Effector memory CD4-positive, alpha-beta T cell (primary cell): Measurements from ENCODE around the gene TPBGL.

Source experiments
- DNase-seq, 3 donors: peaks; one replicate each; pipeline ENCODE4 v3.0.0-alpha.2; 2020
- H3K27ac ChIP-seq: 2 replicates; pipeline ENCODE4 v1.7.0; 2013; ENCODE audit warnings: mild to moderate bottlenecking, low read length, moderate library complexity; ENCODE audit not compliant: insufficient read depth, poor library complexity, severe bottlenecking
- H3K27me3 ChIP-seq: replicated peaks from 2 replicates; pipeline ENCODE4 v1.7.0; 2013; ENCODE audit warnings: mild to moderate bottlenecking, low read length; ENCODE audit not compliant: insufficient read depth, control insufficient read depth, poor library complexity, severe bottlenecking
- H3K36me3 ChIP-seq: 2 replicates; pipeline ENCODE4 v1.7.0; 2013; ENCODE audit warnings: mild to moderate bottlenecking, low read length, moderate library complexity; ENCODE audit not compliant: control insufficient read depth, insufficient read depth
- H3K4me1 ChIP-seq: 2 replicates; pipeline ENCODE4 v1.7.0; 2013; ENCODE audit warnings: low read length, mild to moderate bottlenecking; ENCODE audit not compliant: control insufficient read depth, insufficient read depth, poor library complexity, severe bottlenecking
- H3K4me3 ChIP-seq: 2 replicates; pipeline ENCODE4 v1.7.0; 2013; ENCODE audit warnings: low read length, low read depth, mild to moderate bottlenecking; ENCODE audit not compliant: insufficient read depth, poor library complexity, severe bottlenecking
- H3K9me3 ChIP-seq: 2 replicates; pipeline ENCODE4 v1.7.0; 2013; ENCODE audit warnings: mild to moderate bottlenecking, low read length, moderate library complexity; ENCODE audit not compliant: control insufficient read depth
- total RNA-seq, 3 donors: gene quantifications; one replicate each; lab custom pipeline; 2026; lab: John Stamatoyannopoulos, UW

Gene TPBGL, protein sequence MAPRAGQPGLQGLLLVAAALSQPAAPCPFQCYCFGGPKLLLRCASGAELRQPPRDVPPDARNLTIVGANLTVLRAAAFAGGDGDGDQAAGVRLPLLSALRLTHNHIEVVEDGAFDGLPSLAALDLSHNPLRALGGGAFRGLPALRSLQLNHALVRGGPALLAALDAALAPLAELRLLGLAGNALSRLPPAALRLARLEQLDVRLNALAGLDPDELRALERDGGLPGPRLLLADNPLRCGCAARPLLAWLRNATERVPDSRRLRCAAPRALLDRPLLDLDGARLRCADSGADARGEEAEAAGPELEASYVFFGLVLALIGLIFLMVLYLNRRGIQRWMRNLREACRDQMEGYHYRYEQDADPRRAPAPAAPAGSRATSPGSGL
- total RNA-seq, result 0.09 to 0.58 (median 0.17) reads per million in 3 donors

DNA sequence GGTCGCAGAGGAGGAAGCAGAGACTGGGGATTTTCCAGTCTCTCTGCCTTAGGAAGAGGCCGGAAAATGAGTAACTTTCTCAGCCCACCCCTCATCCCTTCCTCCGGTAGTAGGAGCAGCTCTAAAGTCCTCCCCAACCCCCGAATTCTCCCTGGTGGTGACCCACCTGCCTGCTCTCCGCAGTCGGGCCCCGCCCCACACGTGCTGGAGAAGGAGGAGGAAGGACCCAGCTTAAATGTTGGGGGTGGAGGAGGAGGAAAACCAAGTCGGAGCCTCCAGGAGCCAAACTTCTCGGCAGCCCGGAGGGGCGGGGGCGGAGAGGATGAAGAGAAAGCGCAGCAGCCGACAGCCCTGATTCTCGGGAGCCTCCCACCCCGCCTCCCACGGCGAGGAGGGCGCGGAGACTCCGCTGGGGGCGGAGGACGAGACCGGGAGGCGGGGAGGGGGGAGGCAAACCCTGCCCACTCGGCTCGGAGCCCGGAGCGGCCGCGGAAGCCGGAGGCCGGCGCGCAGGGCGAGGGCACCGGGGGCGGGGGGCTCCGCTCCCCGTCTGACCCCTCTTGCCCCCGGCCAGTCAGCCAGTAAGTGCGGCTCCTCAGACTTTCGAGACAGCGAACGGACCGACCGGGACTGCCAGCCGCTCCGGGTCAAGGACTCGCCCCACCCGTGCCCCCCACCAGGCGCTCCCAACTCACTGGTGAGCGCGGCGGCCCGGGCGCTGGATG lies at the start of gene TPBGL:
Gene TPBGL (plus strand): TSS at position 464 of the 725 bp plus-strand sequence. CDS start 276 bp downstream, outside the sequence.
- Histone ChIP-seq H3K27me3 (peaks cover 16% of the 10 kb centered on the region), H3K27ac (no peak within 1 kb of the TSS), H3K4me3 (peak within 1 kb of the TSS; percentile 56), H3K9me3 (no peaks in the 10 kb centered on the region), H3K4me1 (peaks cover 7% of the 10 kb centered on the region), H3K36me3 (no peaks in the 10 kb centered on the region)
- no peak for DNase-seq

- DNase-seq, result no peak
- H3K27ac ChIP-seq, result no peak overlapping the region
- no peaks in the 10 kb centered on the region for H3K9me3 ChIP-seq
- H3K36me3 ChIP-seq, result no peaks in the 10 kb centered on the region
- no peaks in the 10 kb centered on the region for H3K4me1 ChIP-seq
- no peaks in the 10 kb centered on the region for H3K27me3 ChIP-seq
- H3K4me3 ChIP-seq, result no peak overlapping the region
Observed at GRCh38 chr11:75191330-75191717, 49.2 kb upstream of the TPBGL start.

DNA sequence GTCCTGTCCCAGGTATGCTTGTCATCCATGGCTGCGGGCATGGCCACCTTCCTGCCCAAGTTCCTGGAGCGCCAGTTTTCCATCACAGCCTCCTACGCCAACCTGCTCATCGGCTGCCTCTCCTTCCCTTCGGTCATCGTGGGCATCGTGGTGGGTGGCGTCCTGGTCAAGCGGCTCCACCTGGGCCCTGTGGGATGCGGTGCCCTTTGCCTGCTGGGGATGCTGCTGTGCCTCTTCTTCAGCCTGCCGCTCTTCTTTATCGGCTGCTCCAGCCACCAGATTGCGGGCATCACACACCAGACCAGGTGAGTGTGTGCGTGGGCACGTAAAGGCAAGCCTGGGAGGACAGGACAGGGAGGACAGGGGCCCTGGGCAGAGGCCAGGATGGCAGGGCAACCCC lies 47.3 kb upstream of the TPBGL start:
- Histone ChIP-seq H3K36me3 (no peaks in the 10 kb centered on the region), H3K27me3 (no peaks in the 10 kb centered on the region), H3K4me1 (no peaks in the 10 kb centered on the region), H3K9me3 (no peaks in the 10 kb centered on the region), H3K27ac (no peak overlapping the region), H3K4me3 (no peak overlapping the region)
- no peak for DNase-seq

- Histone ChIP-seq H3K27me3 (no peaks in the 10 kb centered on the region), H3K4me3 (no peak overlapping the region)
Observed at GRCh38 chr11:75193711-75194110, 46.9 kb upstream of the TPBGL start.

GRCh38 chr11:75194147-75194546 lies 46.4 kb upstream of the TPBGL start:
- Histone ChIP-seq H3K4me1 (no peaks in the 10 kb centered on the region), H3K36me3 (no peaks in the 10 kb centered on the region), H3K27me3 (no peaks in the 10 kb centered on the region), H3K9me3 (no peaks in the 10 kb centered on the region), H3K4me3 (no peak overlapping the region), H3K27ac (no peak overlapping the region)
- DNase-seq, result no peak

More at GRCh38 chr11:75193711-75194110, 46.9 kb upstream of the TPBGL start:
- H3K4me1 ChIP-seq, result no peaks in the 10 kb centered on the region
- H3K27ac ChIP-seq, result no peak overlapping the region
- no peaks in the 10 kb centered on the region for H3K9me3 ChIP-seq
- H3K36me3 ChIP-seq, result no peaks in the 10 kb centered on the region
- DNase-seq, result no peak

DNA sequence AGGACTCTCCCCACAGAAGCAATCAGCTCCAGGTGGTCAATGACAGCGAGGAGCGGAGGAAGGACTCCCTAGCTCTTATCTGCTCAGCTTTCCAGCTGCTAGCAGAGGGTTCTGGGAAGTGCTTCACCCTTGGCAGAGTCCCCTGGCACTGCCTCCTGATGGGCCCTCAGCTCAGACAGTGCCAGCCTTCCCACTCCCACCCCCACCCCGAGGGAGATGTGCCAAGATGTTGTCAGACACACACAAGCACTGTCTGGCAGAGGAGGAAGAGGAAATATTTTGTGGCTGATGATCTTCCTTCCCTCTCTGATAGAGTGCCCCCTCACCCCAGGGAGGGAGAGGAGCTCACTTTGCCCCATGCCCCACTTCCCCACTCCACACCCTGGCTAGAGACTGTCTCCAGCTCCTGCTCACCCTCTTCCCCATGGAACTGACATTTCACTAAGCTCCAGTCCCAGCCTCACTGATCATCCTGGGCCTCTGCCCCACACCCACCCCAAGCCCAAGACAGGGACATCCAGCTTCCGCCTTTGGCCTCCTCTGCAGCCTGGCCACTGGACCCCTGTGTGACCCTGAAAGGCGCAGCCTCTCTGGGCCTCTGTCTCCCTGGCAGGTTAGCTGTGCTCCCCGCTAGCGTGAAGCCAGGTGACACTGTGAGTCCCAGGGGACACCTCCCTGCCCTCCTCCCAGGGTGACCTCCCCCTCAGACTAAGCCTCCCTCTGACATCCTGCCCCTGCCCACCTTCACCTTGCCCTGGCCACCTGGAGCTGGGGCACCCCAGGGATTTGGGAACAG lies 45.2 kb upstream of the TPBGL start:
- H3K27me3 ChIP-seq, result no peaks in the 10 kb centered on the region

GRCh38 chr11:75196426-75196825 lies 44.1 kb upstream of the TPBGL start:
- Histone ChIP-seq H3K27me3 (no peaks in the 10 kb centered on the region), H3K9me3 (no peaks in the 10 kb centered on the region), H3K36me3 (no peaks in the 10 kb centered on the region), H3K27ac (no peak overlapping the region), H3K4me1 (no peaks in the 10 kb centered on the region), H3K4me3 (no peak overlapping the region)
- no peak for DNase-seq

More for the DNA sequence above, 45.2 kb upstream of the TPBGL start:
- no peak overlapping the region for H3K27ac ChIP-seq
- no peak overlapping the region for H3K4me3 ChIP-seq
- DNase-seq, result no peak
- no peaks in the 10 kb centered on the region for H3K9me3 ChIP-seq
- H3K4me1 ChIP-seq, result no peaks in the 10 kb centered on the region
- H3K36me3 ChIP-seq, result no peaks in the 10 kb centered on the region

DNA sequence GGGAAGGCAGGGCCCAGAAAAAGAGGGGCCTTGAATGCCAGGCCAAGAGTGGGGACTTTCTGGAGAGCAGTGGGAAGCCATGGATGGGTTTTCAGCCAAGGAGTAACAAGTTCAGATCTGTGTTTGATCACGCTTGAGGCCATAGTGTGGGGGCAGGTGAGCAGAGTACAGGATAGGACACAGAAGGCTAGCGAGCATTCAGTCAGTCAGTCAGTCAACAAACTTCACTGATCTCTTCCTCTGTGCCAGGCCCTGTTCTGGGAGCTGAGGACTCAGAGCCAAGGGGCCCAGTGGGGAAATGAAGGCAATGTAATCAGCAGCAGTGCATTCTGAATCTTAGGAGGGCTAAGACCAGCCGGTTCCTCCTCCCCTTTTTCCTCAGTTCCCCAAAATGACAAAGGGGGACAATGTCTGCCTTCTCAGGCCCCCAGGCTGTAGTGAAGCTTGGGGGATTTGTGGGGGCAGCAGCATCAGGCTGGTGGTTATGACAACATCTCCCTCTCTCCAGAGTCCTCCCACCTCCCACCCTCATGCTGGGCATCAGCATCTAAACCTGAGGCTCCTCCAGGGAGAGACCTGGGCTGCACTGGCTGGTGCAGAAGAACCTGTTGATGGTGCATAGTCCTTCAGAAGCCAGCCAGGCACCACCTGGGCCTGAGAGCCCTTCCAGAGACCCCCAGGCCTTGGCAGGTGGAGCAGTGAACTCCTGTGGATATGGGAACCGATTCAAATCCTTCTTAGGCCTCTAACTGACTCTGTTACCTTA lies 42.9 kb upstream of the TPBGL start:
- no peaks in the 10 kb centered on the region for H3K36me3 ChIP-seq
- H3K27me3 ChIP-seq, result no peaks in the 10 kb centered on the region
- no peak overlapping the region for H3K27ac ChIP-seq
- H3K9me3 ChIP-seq, result no peaks in the 10 kb centered on the region
- no peak for DNase-seq
- no peak overlapping the region for H3K4me3 ChIP-seq
- no peaks in the 10 kb centered on the region for H3K4me1 ChIP-seq

GRCh38 chr11:75198278-75198973 lies 42.1 kb upstream of the TPBGL start:
- H3K27me3 ChIP-seq, result no peaks in the 10 kb centered on the region
- H3K9me3 ChIP-seq, result no peaks in the 10 kb centered on the region
- no peak overlapping the region for H3K27ac ChIP-seq
- no peak for DNase-seq
- no peak overlapping the region for H3K4me3 ChIP-seq
- H3K36me3 ChIP-seq, result no peaks in the 10 kb centered on the region
- no peaks in the 10 kb centered on the region for H3K4me1 ChIP-seq
